Keratinocyte (primary cell): ENCODE measurements around the gene CX3CR1. TPM values are rescaled to one million over a fixed set of nuclear protein-coding genes. Genes with fewer than 3 reads are reported as not detected.

ENCODE experiments used
- DNase-seq: peaks from one replicate; pipeline ENCODE4 v3.0.0-alpha.2; 2011; ENCODE audit warnings: low read depth, missing footprints, low spot score
- FAIRE-seq: peaks from 2 replicates; lab custom pipeline; 2011; peaks lifted over from hg19 to GRCh38; lab: Jason Lieb, UNC
- H2AFZ ChIP-seq: 2 replicates; pipeline ENCODE4 v1.6.0; 2012; ENCODE audit warnings: low read length, control low read depth, inconsistent platforms; ENCODE audit not compliant: control insufficient read depth
- H3K27ac ChIP-seq: 2 replicates; pipeline ENCODE4 v1.5.1; 2011; ENCODE audit warnings: low read length; ENCODE audit not compliant: control insufficient read depth, insufficient read depth
- H3K27me3 ChIP-seq: 3 replicates; pipeline ENCODE4 v1.6.0; 2011; ENCODE audit warnings: low read length; ENCODE audit not compliant: control insufficient read depth, insufficient read depth; ENCODE audit errors: extremely low read depth
- H3K36me3 ChIP-seq, 2 experiments: 2 replicates in 1 of 2; 3 replicates in 1 of 2; pipeline ENCODE4 v1.5.1; 2011; ENCODE audit warnings: low read length in 2 of 2, mild to moderate bottlenecking in 1 of 2; ENCODE audit not compliant: control insufficient read depth in 2 of 2, insufficient read depth in 2 of 2; ENCODE audit errors: extremely low read depth in 1 of 2
- H3K4me1 ChIP-seq: 3 replicates; pipeline ENCODE4 v1.5.1; 2011; ENCODE audit warnings: low read length; ENCODE audit not compliant: control insufficient read depth, insufficient read depth; ENCODE audit errors: extremely low read depth
- H3K4me2 ChIP-seq: 3 replicates; pipeline ENCODE4 v1.6.0; 2011; ENCODE audit warnings: low read depth, low read length; ENCODE audit not compliant: control insufficient read depth, insufficient read depth; ENCODE audit errors: extremely low read depth
- H3K4me3 ChIP-seq, 3 experiments: fragments of 200-600 bp in 1 of 3; sonication (generic) in 1 of 3; 2 replicates in 2 of 3; 3 replicates in 1 of 3; pipeline ENCODE4 v1.5.1; 2011 to 2016; ENCODE audit warnings: low read length in 3 of 3, mild to moderate bottlenecking in 3 of 3, control low read depth in 2 of 3, inconsistent platforms in 1 of 3, low read depth in 1 of 3, mixed read lengths in 1 of 3, mixed run types in 1 of 3, moderate library complexity in 1 of 3; ENCODE audit not compliant: control insufficient read depth in 2 of 3, insufficient read depth in 2 of 3; ENCODE audit errors: extremely low read depth in 1 of 3
- H3K79me2 ChIP-seq: 2 replicates; pipeline ENCODE4 v1.6.0; 2012; ENCODE audit warnings: low read length; ENCODE audit not compliant: control insufficient read depth, insufficient read depth
- H3K9ac ChIP-seq: 3 replicates; pipeline ENCODE4 v1.6.0; 2011; ENCODE audit warnings: low read length; ENCODE audit not compliant: control insufficient read depth, insufficient read depth; ENCODE audit errors: extremely low read depth
- H3K9me1 ChIP-seq: 3 replicates; pipeline ENCODE4 v1.6.0; 2011; ENCODE audit warnings: low read length; ENCODE audit not compliant: control insufficient read depth, insufficient read depth; ENCODE audit errors: extremely low read depth
- H3K9me3 ChIP-seq: 2 replicates; pipeline ENCODE4 v1.5.1; 2012; ENCODE audit warnings: low read depth, low read length; ENCODE audit not compliant: control insufficient read depth
- H4K20me1 ChIP-seq: 3 replicates; pipeline ENCODE4 v1.6.0; 2011; ENCODE audit warnings: low read length; ENCODE audit not compliant: control insufficient read depth, insufficient read depth; ENCODE audit errors: extremely low read depth
- EZH2 ChIP-seq: IDR thresholded peaks from one replicate; pipeline ENCODE4 v1.6.1; 2012; ENCODE audit warnings: inconsistent platforms, mild to moderate bottlenecking, low read length, moderate library complexity
- dilution Hi-C: fragments of 300-500 bp; cut with MboI; formaldehyde crosslinking; loops from one replicate; pipeline ENCODE4 v1.7.0; 2020; ENCODE audit warnings: low sequenced_read_pairs; ENCODE audit not compliant: extremely low pct_ligation_motif_present
- polyA plus RNA-seq, 5 experiments: library from polyadenylated mRNA; depleted of rRNA in 3 of 5; stranded (reverse) in 3 of 5; stranded (forward) in 1 of 5; unstranded in 1 of 5; fragments of >200 nt; gene quantifications; 1 replicate in 1 of 5; 2 replicates in 3 of 5; 3 replicates in 1 of 5; pipeline versions ENCODE4 v1.2.1 to v1.2.3, GENCODE V29; 2011 to 2012; ENCODE audit warnings: missing spikeins in 2 of 5, low read depth in 1 of 5, low replicate concordance in 1 of 5
- TF ChIP-seq, protein P1 (sequence below), 3 experiments: IDR thresholded peaks in 1 of 3; conservative IDR thresholded peaks in 1 of 3; optimal IDR thresholded peaks in 1 of 3; 2 replicates in 2 of 3; 3 replicates in 1 of 3; pipeline versions ENCODE3 to v1.5.1; 2011; ENCODE audit warnings: low read length in 3 of 3, mild to moderate bottlenecking in 3 of 3, moderate library complexity in 2 of 3, control low read depth in 1 of 3, inconsistent platforms in 1 of 3; ENCODE audit not compliant: insufficient read depth in 2 of 3; ENCODE audit errors: extremely low read depth in 1 of 3

Gene CX3CR1
- polyA plus RNA-seq, 1 donor (not counting 4 experiments of a cell fraction or from before 2014, with no cell fraction given), result 0.05 TPM

DNA sequence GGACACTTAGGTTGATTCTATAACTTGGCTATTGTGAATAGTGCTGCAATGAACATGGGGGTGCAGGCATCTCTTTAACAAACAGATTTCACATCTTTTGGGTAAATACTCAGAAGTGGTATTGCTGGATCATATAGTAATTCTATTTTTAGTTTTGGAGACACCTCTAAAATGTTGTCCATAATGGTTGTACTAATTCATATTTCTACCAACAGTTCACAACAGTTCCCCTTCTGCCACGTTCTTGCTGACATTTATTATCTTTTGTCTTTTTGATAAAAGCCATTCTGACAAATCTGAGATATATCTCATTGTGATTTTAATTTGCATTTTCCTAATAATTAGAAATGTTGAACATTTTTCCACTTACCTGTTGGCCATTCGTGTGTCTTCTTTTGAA, 19.5 kb downstream of the CX3CR1 start:
- H3K4me3 ChIP-seq, result no peak overlapping the region
- DNase-seq, result no peak
- no peak overlapping the region for H2AFZ ChIP-seq
- no peak overlapping the region for H3K9ac ChIP-seq
- H3K79me2 ChIP-seq, result no peaks in the 10 kb centered on the region
- no peaks in the 10 kb centered on the region for H3K9me1 ChIP-seq
- H4K20me1 ChIP-seq, result peaks cover under 1% of the 10 kb centered on the region
- H3K9me3 ChIP-seq, result no peaks in the 10 kb centered on the region
- no peaks in the 10 kb centered on the region for H3K36me3 ChIP-seq
- H3K4me1 ChIP-seq, result peaks cover 15% of the 10 kb centered on the region
- dilution Hi-C loops, result no loop called here
- FAIRE-seq, result no peak
- H3K4me2 ChIP-seq, result no peak overlapping the region
- peaks cover 36% of the 10 kb centered on the region for H3K27me3 ChIP-seq
- no peak overlapping the region for H3K27ac ChIP-seq
- TF ChIP-seq, protein P1, sequence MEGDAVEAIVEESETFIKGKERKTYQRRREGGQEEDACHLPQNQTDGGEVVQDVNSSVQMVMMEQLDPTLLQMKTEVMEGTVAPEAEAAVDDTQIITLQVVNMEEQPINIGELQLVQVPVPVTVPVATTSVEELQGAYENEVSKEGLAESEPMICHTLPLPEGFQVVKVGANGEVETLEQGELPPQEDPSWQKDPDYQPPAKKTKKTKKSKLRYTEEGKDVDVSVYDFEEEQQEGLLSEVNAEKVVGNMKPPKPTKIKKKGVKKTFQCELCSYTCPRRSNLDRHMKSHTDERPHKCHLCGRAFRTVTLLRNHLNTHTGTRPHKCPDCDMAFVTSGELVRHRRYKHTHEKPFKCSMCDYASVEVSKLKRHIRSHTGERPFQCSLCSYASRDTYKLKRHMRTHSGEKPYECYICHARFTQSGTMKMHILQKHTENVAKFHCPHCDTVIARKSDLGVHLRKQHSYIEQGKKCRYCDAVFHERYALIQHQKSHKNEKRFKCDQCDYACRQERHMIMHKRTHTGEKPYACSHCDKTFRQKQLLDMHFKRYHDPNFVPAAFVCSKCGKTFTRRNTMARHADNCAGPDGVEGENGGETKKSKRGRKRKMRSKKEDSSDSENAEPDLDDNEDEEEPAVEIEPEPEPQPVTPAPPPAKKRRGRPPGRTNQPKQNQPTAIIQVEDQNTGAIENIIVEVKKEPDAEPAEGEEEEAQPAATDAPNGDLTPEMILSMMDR (optimal IDR thresholded peaks at IDR 0.05 in 1 of 3, IDR thresholded peaks at IDR 0.05 in 1 of 3, conservative IDR thresholded peaks at IDR 0.05 in 1 of 3; ENCODE audit: extremely low read depth in 1 of 3, insufficient read depth in 2 of 3, low read length in 3 of 3), result no peak
- no peak for TF ChIP-seq EZH2

- H3K9me1 ChIP-seq, result no peaks in the 10 kb centered on the region
- no peak overlapping the region for H3K27ac ChIP-seq
- no peaks in the 10 kb centered on the region for H3K9me3 ChIP-seq
- TF ChIP-seq, protein P1 (optimal IDR thresholded peaks at IDR 0.05 in 1 of 3, IDR thresholded peaks at IDR 0.05 in 1 of 3, conservative IDR thresholded peaks at IDR 0.05 in 1 of 3; ENCODE audit: extremely low read depth in 1 of 3, insufficient read depth in 2 of 3, low read length in 3 of 3), result no peak
- no peak for TF ChIP-seq EZH2
- no peaks in the 10 kb centered on the region for H3K36me3 ChIP-seq
- peak; percentile 78 for FAIRE-seq
- H4K20me1 ChIP-seq, result peaks cover 5% of the 10 kb centered on the region
- H3K79me2 ChIP-seq, result no peaks in the 10 kb centered on the region
- H2AFZ ChIP-seq, result no peak overlapping the region
- peaks cover 15% of the 10 kb centered on the region for H3K4me1 ChIP-seq
- no peak overlapping the region for H3K4me3 ChIP-seq
- H3K27me3 ChIP-seq, result peaks cover 37% of the 10 kb centered on the region
- no peak overlapping the region for H3K4me2 ChIP-seq
- dilution Hi-C loops, result no loop called here
- no peak overlapping the region for H3K9ac ChIP-seq
- no peak for DNase-seq
Observed at GRCh38 chr3:39255503-39256325, 24.1 kb downstream of the CX3CR1 start.
